GM19324 (cell line): ENCODE data around the gene KDM5C.

Experiments used
- ATAC-seq: cut with Tn5 transposase; IDR thresholded peaks from one replicate; pipeline ENCODE4 v1.9.1; 2021; ENCODE audit warnings: mild to moderate bottlenecking, moderate library complexity; ENCODE audit not compliant: unreplicated experiment, low FRiP score

Gene KDM5C

DNA sequence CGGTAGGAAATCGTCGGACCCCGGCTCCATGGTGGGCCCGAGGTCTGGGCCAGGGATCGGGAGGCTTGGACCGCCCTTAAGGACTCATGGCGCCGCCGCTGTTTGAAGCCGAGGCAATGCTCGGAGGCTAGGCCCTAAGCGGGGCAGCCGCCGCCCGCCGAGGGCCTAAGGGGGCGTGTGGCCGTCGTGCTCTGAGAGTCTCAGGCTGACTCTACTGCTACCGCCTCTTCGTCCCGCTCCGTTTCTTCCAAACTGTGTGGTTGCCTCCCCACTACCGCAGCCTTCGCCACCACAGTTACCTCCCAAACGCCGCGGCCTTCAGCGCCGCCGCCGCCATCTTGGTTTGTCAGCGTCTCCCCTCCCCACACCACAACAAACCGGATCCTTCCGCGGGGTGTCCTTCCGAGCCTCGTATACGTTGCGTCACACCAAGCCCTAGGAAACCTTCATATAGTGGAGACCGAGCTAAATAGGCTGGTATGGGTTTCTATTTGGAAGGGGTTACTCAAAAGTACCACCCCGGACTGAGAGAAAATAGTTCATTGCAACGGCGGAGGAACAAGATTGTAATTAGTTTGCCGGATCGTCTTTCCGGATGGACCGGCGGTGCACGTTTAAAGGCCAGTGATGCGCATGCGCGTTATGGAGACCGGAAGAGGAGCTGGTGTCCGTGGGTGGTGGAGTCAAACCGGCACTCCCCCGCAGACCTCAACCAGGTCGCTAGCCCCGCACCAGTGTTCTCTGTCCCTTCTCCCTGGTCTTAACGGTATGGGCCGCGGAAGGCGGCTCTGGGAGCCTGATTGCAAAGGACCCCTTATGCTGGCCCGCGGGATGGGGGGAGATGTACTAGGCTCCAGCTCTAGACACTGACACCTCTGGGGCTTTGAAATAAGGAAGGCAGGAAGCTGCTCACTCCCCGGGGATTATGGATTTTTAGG, at the start of gene KDM5C:
Gene KDM5C (minus strand): TSS at position 348 of the 938 bp plus-strand sequence. CDS start 318 bp downstream, at position 30.
- ATAC-seq = peak; percentile 82

DNA sequence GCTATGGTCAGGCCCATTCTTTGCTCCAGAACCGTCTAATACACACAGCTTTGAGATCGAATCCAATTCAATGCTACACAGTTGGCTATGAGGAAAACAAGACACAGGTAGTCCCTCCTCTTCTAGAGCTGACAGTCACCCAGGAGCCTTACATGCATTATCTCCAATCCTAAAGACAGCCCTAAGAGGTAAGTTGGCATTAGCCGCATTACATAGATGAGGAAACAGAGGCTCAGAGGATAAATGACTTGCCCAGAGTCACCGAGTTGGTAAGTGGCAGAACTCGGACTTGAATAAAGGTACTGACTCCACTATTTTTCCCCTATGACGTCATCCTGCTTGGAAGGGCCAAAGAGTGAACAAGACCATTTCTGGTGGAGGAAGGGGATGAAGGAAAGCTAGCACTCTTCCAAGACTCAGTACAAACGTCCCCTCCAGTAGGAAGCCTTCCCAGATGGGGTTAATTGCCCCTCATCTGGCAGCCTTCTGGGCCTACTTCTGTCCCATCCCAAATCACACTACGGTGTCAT, 47.9 kb upstream of the KDM5C start:
- ATAC-seq = no peak

DNA sequence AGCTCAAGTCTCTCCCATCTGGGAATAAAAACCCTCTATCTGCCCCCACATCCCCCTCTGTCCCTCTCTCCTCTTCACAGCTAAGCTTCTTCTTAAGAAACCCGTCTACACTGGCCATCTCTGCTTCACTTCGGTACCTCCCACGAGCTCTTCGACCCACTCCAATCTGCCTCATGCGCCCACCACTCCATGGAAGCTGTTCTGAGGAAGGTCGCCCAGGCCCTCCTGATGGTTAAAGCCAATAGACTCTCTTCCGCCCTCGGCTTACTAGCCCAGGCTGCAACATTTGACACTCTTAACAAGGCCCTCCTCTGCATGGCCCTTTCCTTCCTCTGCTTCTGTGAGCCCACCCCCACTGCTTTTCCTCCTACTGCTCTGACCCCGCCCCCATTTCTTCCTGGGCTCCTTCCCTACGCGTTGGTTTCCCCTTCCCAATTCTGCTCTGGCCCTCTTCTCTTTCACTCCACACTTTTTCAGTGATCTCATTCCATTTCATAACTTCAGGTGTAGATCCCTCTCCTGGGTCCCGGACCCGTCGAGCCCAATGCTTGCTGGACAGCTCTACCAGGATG, 44.6 kb upstream of the KDM5C start:
- no peak for ATAC-seq

DNA sequence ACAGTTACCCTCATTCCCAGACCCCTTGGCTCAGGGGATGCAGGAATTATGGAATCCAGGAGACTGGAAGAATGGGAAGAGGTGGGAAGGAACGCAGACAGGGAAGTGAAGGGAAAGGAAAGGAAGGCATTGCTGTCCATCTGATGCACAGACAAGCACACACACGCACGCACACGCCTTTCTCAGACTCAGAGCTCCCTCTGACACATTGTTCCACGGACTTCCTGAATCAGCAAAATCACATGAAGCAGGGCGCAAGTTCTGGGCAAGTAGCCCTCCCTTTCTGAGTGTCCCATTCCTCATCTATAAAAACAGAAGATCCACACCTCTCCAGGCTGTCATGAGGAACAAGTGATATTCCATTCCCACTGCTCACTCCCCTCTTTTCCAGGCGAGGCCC, 43.2 kb upstream of the KDM5C start:
- no peak for ATAC-seq

DNA sequence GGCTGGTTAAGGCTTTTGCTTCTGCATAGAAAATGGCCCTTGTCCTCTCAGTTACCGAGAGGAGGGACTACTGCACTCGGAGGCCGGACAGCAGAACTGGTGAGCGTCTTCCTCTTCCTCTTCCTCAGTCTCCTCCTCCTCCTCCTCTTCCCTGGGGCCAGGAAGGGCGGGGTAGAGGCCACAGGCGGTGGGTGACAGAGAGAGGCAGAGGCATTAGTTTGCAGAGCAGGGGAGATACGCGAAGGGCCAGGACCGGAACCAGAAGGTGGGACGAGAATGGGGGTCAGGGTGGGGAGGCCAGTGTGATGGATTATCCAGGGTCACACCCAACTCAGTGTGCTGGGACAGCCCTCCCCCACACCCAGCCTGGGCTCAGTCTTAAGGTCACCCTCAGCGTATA, 41.9 kb upstream of the KDM5C start:
- no peak for ATAC-seq

DNA sequence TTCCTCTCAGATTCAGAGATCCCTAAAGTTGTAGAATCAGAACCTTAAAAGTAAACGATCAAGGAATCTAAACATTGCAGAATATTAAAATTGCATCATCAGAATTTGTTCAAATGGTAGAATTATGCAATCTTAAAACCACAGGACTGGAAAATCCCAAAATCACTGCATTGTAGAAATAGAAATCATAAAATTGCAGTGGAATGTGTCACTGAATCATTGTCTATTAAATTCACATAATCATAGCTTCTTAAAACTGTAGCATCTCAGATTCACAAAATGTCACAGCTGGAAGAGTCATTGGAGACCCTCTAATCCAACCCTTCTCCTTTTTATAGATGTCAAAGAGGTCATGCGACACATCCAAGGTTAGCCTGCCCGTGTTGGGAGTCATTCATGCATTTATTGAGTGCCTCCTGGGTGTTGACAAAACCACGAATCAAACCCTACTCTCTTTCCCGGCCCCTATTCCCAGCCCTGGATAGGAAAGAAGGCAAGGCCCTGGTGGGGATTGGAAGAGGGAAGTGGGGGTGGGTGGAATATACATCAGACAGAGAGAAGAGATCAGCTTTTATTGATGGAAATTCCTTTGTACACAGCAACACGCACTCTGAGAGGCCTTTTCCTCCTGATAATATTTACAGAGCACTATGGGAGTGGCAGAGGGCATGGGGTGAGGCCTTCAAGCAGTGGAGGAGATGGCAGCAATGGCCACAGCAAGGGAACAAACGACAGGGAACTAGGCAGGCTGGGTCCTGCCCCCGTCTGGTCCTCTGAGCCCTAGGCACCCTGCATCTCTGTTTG, 41.0 kb upstream of the KDM5C start:
- ATAC-seq = no peak

DNA sequence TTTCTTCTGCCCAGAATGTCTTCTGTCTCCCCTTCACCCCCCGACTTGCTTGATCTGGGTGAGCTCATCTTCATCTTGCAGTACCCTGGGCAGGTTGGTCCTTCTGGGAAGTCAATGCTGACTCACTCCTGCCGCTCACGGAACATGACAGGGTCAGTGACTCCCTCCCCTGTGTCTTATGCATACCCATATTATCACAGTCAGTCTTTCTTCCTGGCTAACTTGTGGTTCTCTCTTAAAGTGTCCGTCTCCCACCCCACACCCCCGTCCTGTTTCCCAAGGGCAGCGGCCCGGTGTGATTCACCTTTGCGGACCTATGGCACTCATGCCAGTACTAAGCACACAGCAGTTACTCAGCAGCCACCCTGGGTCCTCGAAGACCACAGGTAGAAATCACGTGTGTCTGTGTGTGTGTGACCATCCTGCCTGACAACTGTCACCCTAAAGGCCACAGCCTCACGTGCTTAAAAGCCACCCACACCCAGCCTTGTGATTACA, 38.6 kb upstream of the KDM5C start:
- no peak for ATAC-seq

DNA sequence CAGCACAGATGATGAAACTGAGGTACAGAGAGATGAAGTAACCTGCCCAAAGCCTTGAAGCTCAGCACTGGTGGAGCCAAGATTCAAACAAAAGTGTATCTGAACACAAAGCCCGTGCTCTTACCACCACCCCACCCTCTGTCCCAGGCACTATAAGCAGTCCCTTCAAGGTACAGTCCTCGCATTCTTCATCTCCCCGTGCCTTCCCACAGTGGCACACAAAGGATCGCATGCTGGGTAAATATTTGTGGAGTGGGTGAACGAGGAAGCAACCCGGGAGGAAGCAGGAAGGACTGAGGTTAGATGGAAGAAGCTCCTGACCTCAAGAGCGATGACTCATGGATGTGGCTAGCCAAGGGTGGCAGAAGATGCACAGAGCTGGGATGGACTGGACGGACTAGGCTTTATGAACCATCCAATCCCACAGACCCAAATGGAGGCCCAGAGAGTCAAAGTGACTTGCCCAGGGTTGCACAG, 37.9 kb upstream of the KDM5C start:
- no peak for ATAC-seq

DNA sequence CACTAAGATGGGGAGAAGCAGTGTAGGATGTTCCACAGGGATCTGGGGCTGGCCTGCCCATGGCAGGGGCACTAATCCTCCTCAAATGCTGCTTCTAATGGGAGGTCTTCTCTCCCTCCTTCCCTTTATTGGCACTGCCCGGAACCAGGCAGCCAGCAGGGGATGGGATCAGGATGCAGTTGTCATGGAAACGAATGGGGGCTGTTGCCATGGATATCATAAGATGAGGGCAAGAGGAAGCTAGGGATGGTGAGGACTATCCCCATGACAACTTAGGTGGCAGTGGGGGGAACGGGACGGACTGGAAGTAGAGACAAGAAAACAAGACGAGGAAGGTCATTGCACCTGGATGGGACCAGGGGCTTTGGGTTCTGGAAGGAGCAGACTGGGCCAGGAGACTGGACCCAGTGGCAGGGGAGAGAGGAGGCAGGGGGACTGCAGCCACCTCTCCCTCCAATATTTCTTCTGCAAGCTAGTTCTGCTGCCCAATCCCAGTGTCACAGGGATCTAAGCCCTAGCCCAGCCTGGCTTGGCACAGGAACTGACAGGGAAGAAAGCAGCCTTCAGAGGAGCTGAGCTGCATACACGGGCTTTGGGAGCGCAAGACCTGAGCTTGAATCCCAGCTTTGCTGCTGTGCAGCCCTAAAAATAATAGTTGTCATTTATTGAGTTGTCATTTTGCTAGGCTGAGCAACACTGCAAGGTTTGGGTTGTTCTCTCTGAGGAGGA, 37.3 kb upstream of the KDM5C start:
- ATAC-seq = no peak

DNA sequence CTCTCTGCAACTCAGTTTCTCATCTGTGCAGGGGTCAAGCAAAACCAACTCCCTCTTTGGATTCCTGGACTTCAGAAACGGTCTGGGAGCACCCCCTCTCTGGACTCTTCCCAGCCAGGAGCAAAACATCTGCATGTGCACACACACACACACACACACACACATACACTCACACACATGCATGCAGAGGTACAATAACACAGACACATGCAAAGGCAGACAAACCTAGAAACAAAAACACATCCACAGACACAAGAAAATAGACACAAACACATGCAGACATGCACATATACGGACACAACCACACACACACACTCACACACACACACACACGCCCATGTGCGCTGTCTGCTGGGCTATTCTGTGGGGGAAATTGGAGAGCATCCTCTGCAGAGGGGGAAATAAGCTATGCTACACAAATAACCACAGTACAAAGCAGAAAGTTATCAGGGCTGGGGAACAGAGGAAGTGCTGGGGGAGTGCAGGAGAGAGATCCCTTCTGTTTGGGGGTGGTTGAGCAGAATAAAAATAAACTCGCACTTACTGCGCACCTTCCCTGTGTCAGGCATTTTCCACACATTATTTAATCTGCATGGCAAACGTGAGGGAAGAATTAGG, 36.5 kb upstream of the KDM5C start:
- ATAC-seq = no peak

DNA sequence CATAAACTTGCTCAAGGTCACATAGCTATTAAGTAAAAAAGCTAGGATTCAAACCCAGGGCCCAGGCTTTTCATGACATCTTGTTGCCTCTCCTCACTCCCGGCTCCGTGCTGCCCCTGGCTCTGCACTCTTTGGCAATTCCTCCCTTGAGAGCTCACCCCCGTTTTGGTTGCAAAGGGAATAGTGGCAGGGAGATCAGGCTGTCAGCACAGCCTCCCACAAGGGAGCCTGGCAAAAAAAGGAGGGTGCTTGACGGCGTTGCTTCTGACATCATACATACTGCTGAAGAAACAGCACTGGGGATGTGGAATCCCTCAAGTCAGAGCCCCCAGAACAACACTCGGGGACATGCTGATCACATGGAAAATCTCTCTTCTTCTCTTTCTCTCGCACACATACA, 35.8 kb upstream of the KDM5C start:
- ATAC-seq = no peak

DNA sequence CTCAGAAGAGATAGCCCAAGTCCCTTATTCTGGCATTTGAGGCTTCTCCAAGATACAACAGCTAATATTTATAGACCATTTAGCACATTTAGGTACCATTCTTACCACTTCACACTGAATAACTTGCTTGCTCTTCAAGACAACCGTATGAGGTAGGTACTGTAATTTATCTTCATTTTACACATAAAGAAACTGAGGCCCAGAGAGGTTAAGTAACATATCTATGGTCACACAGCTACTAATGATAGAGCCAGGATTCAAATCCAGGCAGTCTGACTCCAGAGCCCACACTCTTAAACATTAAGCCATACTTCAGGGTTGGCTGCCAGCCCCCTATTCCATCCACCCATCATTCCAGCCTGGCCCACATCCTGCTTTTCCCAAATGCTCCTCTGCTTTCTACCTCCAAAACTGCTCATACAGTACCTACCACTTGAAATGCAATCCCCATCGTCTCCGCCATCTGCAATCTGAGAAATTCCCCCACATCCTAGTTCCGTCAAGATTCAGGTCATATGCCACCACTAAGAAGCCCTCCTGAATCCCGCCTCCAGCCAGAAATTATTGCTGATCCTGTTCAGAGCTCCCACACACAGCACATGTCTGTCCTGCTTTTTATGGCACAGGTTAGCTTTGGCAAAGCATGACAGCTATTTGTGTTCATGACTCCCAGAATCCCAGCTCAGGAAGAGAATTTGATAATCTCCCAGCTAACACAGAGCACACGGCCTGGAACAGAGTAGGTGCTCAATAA, 32.8 kb upstream of the KDM5C start:
- no peak for ATAC-seq

DNA sequence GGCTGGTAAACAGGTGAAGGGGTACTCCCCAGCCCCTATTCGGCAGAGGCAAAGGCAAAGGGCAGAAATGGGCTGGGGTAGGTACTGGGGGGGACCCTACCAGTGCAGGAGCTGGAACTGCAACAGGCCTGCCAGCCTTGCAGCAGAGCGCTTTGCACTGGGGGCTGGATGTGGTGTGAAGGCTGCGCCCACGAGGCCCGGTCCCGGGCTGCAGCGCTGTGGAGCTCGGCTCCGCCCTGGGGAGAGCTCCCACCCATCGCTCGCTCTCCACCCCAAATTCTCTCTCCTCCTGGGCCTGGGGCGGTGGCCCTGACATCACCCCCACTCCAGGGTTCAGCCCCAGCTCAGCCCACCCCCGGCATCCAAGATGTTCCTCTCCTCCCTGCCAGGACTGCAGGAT, 32.2 kb upstream of the KDM5C start:
- ATAC-seq = no peak

DNA sequence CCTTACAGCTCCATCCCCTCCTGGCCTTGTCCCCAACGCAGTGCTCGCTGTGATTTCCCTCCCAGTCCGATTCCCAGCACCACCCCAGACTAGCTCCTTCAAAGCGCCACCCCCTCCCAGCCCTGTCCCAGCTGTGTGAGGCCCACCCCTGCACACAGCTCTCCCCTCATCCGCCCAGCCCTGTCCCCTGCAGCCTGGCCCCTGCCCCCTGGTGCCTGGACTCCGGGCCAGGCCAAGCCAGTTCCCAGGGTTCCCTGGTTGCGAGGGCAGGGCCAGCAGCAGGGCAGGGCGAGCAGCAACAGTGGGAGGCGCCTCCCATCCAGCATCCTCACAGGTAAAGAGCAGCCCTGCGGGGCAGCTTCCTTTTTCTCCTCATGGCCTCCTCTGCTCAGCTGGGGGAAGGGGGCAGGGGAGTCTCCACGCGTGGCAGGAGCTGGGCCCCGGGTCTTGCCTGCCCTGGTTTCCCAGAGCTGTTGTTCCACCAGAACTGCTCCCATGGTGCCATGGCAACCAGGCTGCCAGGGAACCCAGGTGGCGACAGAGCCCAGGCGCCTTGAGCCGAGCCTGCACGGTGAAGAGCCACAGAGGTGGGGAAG, 31.5 kb upstream of the KDM5C start:
- ATAC-seq = no peak

DNA sequence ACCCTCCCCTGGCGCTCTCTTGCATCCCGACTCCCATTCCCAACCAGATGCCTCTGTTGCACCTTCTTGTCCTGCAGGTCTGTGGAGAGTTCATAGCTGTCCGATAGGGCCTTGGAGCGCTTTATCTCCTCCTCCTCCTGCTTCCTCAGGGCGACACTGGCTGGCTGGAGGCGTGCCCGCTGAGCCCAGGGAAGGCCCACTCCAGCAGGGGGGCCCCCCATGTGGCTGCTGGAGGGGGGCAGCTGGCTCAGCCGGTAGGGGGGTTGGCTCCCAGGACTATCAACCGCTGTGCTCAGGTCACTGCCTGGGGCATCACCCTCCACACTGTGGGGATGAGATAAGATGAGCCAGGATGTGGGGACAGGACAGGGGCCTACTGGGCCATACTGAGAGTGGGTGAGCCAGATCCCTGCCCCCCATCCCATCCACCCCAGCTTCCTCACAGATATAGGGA, 30.8 kb upstream of the KDM5C start:
- ATAC-seq = no peak

DNA sequence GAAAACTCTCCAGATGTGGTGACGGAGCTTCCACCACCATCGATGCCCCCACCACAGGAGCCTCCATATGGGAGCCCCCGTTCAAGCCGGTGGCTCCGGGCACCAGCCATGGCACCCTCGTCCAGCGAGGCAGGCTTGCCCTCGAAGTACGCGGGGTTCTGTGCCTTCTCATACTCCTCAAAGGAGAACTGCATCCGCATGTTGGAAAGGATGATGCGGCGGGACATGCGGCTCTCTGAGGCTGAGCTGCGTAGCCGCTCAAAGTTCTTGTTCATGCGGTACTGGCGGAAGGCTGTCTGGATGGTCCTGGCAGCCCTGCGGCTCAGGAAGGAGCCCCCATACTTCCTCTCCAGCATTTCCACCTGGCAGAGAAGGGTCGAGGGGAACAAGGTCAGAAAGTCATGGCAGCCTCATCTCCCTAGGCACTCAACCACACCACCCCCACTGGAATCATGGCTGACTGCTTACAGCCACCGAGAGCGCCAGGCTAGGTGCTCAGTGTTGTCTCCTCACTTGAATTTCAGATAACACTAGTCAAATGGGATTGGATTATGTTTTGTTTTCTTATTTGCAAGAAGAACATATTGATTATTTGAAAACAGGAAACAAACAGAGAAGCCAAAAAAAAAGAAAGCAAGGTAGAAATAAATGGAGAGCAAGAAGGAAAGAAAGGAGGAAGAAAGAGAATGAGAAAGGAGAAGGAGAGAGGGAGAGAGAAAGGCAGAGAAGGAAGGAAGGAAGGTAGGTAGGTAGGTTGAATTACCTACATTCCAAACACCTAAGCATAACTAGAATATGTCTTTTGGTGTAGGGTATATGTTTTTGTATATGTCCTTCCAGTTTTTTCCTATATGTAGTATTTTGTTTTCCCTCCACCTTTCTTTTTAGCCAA, 29.8 kb upstream of the KDM5C start:
- ATAC-seq = no peak

DNA sequence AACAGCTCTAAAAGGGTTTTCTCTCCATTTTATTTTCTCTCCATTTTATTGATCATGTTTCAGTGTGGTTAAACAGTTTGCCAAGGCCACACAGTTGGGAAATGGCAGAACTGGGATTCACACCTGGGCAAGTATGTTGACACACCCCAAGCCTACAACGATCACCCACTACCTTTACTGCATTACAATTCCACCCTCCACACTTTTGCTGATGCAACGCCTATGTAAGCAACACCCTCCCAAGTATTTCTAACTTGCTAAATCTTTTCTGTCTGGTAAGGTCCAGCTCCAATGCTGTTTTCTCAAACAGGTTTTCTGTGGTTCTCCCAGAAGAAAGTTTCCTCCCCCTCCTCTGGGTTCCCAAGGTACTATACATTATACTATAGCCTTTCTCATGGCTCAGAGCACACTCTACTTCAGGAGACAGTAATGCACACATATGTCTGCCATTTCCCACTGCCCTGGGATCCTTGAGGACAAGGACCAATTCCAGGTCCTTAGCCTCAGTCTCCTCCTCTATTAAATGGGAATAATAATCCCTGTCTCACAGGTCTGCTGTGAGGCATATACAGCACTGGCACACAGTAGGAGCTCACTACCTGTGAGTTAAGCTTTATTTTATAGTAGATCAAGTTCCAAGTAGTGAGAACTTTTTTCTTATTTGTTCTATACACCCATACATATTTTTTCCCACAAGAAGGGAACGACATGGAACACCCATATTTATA, 28.4 kb upstream of the KDM5C start:
- ATAC-seq = no peak
